ENCODE data around the gene EAF2.
"Not testable (repeated sequence)": the region's sequence is repeated elsewhere in the genome, so short reads cannot be mapped to it uniquely, and the experiment has no call there.

EAF2 gene

DNA sequence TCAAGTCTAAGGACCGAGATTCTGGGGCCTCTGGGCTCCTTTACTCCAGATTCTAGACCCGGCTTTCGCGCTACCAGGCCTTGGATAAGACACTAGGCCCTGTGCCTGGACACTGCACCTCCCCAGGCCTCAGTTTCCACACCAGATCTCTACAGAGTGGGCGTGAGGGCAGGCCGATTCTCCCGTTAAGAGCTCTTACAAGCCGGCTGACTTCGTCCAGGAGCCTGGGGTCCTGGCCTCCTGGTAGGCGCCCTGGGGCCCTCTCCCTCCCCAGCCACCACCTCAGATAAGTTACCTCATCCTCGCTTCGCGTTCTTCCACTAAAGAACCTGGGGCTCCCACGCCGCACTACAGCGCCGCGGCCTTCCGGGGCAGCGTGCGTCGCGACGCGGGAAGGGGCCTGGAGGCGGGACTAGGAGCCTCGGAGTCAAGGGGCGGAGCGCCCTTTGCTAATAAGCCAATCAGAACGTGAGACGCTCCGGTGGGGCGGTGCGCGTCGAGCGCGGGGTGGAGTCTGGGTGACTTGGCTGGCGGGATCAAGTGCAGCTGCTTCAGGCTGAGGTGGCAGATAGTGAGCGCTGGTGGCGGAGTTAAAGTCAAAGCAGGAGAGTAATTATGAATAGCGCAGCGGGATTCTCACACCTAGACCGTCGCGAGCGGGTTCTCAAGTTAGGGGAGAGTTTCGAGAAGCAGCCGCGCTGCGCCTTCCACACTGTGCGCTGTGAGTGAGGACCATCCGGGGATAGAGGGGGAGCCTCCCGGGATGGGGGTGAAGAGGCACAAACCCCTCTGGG lies at the start of gene EAF2, which contains the start of gene IQCB1:
Gene EAF2 (plus strand): TSS at position 539 of the 794 bp plus-strand sequence. CDS start 77 bp downstream, at position 616.
Gene IQCB1 (minus strand): TSS at position 390 of the 794 bp plus-strand sequence. CDS start 6,100 bp downstream, outside the sequence.
- DNase-seq = peak; percentile 98

- no peak for DNase-seq
Observed at GRCh38 chr3:121786485-121786884, 48.5 kb upstream of the EAF2 start.

GRCh38 chr3:121793078-121793477 lies 41.9 kb upstream of the EAF2 start:
- no peak for DNase-seq

DNA sequence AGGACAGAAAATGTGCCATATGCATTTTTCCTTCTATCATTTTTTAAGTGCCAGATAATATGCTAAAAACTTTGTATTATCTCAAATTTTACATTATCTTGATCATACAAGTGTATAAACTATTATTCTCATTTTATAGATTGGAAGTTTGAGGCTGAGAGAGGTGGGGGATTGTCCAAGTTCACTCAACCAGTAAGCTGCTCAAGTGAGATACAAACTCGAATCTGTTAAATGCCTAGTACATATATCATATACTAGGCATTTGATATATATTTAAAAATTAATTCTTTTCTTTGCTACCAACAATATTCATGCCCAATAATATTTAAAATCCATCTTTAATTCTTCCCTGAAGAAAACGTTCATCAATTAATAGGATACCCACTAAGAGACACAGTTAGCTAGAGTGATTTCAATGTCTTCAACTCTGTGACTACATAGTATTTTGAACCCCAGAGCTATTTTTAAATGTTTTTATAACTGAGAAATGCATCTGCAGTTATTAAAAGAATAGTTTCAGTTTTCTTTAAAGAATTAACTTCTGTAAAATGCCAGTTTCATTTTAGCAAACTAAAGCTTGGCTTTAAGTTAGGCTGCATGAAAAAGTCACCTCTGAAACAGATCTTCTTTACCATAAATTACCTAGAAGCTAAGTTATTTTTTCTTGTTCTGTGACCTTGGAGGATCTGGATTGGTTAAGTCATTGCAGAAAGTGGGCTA lies 40.6 kb upstream of the EAF2 start:
- no peak for DNase-seq

GRCh38 chr3:121796970-121797369 lies 38.0 kb upstream of the EAF2 start:
- DNase-seq = no peak

DNA sequence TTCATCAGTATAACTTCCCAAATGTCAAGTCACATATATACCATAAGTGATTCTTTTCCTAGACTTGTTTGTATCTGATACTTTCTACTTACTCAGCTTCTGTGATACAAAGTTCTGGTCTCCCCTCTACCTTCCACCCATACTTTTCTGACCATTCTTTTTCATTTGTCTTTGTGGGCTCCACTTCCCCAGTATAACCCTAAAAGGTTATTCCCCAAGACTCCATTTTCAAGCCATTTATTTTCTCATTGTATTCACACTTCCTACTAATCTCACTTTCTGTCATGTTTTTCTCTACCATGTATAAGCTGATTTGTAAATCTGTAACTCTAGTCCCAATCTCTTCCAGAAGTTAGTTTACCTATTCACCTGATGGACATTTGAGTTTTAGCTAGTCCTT lies 34.1 kb upstream of the EAF2 start:
- no peak for DNase-seq

- no peak for DNase-seq
Observed at GRCh38 chr3:121803771-121804320, 31.2 kb upstream of the EAF2 start.

GRCh38 chr3:121809249-121809648 lies 25.8 kb upstream of the EAF2 start:
- DNase-seq = no peak

DNA sequence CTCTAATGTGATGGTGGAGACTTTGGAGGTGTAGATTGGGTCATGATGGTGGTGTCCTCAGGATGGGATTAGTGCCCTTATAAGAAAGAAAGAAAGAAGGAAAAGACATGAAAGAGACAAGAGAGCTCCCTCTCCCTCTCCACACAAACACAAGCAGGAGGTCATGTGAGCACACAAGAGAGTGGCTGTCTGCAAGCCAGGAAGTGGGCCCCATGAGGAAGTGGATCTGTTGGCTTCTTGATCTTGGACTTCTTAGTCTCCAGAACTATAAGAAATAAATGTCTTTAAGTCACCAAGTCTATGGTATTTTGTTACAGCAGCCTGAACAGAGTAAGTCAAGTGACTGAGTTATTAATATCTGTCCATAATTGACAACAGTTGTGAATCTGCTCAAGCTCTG lies 17.3 kb upstream of the EAF2 start:
- no peak for DNase-seq

- no peak for DNase-seq
Observed at GRCh38 chr3:121818578-121818977, 16.4 kb upstream of the EAF2 start.

DNA sequence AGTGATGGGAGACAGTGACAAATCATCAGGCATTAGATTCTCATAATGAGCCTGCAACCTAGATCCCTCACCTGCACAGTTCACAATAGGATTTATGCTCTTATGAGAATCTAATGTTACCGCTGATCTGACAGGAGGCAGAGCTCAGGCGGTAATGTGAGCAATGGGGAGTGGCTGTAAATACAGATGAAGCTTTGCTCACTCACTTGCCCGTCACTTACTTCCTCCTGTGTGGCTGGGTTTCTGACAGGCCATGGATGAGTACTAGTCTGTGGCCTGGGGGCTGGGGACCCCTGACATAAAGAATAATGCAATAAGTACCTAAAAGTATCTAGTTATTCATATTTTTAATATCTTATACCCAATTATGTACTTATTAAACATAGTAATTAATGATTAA lies 15.8 kb upstream of the EAF2 start:
- no peak for DNase-seq

GRCh38 chr3:121821421-121822199 lies 13.4 kb upstream of the EAF2 start:
- DNase-seq = no peak

DNA sequence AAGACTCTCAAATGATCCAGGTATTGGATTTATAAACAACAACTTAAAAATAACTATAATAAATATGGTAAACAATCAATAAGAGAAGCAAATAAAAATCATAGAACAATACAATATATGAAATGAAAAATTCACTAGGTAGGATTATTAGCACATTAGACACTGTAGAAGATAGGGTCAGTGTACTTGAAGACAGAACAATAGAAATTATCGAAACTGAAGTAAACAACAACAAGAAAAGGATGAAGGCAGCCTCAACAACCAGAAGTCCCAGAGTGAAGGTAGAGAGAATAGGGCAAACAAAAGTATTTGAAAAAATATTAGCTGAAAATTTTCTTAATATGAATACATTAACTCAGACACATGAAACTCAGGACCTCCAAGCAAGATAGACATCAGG lies 12.0 kb upstream of the EAF2 start:
- no peak for DNase-seq

DNA sequence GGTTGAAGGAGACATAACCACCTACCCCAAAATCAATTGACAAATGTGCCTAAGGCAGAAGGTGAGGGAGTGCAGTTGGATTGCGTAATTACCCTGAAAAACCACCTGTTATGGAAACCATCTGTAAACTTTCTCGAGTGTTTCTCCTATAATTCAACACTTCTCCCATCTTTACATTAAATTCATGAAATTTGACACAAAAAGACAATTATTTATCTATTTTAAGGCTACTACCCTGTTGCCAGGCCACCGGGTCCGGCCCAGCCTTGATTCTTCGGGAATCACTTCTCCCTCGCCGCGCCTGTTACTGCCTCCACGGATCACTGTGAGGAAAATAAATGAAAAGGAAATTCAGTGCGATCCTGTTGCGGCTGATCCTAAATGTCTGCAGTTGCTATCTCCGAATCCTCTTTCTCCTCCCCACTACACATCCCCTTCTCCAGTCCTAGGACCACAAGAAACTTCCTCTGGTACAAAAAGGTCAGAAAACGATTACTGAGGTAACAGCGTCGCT lies 795 bp upstream of the EAF2 start:
- DNase-seq = peak; percentile 26 to 37

DNA sequence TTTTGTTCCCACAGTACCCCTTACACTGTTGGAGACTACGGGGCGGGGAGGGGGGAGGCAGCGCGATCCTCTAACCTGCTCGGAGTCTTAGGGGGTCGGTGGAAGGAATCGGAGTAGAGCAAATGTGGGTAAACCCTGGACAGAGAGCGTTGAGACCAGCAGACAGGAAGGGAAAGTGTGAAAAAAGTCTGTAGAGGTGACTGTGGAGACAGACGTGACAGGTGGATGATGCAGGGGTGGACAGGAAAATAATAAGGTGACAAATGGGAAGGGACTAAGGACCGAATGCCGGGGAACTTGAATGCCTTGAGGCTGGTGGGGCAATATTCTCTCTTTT lies 424 bp downstream of the EAF2 start:
- no peak for DNase-seq

DNA sequence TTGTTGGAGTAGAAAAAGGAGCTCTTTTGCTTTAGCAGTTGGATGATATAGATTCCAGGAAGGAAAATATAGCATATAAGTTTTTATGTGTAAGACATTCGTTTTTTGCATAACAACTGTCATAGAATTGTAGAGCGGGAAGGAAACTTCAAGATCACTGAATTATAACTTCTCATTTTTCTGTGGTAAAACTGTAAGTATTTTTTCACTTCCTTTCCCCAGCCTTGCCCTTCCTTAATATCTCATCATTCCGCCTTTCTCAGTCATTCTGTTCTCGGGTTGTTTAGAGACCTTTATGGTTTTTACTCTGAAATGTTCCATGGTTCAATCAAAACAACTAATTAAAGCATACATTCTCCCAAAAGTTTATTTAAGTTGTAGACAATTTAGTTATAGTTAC lies 1.1 kb downstream of the EAF2 start:
- DNase-seq = no peak

- no peak for DNase-seq
Observed at GRCh38 chr3:121836481-121836880, 1.5 kb downstream of the EAF2 start.

DNA sequence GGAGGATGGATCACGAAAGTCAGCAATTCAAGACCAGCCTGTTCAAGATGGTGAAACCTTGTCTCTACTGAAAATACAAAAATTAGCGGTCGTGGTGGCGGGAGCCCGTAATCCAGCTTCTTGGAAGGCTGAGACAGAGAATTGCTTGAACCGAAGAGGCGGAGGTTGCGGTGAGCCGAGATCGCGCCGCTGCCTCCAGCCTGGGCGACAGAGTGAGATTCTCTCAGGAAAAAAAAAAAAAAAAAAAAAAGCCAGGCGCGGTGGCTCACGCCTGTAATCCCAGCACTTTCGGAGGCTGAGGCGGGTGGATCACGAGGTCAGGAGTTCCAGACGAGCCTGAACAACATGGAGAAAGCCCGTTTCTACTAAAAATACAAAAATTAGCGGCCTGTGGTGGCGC lies 5.0 kb downstream of the EAF2 start:
- no peak for DNase-seq

DNA sequence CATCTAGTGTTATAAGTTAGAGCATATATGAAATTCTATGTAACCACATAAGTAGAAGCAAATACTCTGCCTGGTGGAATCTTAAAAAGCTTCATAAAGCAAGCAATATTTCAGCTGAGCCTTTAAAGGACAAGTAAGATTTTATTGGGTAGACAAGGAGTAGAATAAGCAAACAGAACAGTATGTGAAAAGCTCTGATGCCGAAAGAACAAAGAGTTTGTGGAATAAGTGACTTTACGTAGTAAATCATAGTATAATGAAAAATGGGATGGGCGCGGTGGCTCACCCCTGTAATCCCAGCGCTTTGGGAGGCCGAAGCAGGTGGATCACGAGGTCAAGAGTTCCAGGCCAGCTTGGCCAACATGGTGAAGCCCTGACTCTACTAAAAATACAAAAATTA lies 9.9 kb downstream of the EAF2 start:
- no peak for DNase-seq

GRCh38 chr3:121852256-121852655 lies 17.2 kb downstream of the EAF2 start:
- no peak for DNase-seq

DNA sequence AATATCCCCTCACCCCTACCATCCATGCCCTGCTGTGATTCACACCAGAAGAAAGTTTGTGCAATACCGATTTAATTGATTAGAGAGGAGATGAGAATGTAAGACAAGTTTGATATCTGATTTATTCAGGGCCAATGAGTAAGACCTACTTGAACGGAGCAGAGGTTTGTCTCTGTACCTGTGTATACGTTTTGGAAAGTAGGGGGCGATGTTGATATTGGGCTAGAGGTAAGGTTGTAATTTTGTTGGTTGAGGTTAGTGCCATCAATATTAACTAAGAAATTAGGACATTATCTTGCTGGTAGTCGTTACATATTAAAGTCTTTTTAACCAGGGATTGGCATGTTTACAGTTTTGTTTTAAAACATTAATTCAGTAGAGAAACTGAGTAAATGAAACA lies 20.5 kb downstream of the EAF2 start:
- DNase-seq = no peak

GRCh38 chr3:121857778-121858177 lies 22.8 kb downstream of the EAF2 start:
- DNase-seq = not testable (repeated sequence)

- DNase-seq = not testable (repeated sequence)
Observed at GRCh38 chr3:121863247-121863646, 28.2 kb downstream of the EAF2 start.

Data from activated T-cell treated with anti-CD3 and anti-CD28 coated beads, Interleukin-2, amount 50 U/mL, for 48 hours (primary cell).